ENCODE measurements around the gene ASXL2. TPM values are rescaled to one million over a fixed set of nuclear protein-coding genes. Genes with fewer than 3 reads are reported as not detected.

ASXL2 gene
- total and polyA plus RNA-seq, 2 donors from 2014 or later, result 2.6 to 41.0 TPM

GRCh38 chr2:25711675-25712354 lies 166.5 kb downstream of the ASXL2 start:
- no peak for FAIRE-seq
- no peaks in the 10 kb centered on the region for H3K9me3 ChIP-seq (ENCODE audit: control insufficient read depth in 2 of 3, insufficient read depth in 1 of 3, low read length in 3 of 3)
- H3K36me3 ChIP-seq (ENCODE audit: control insufficient read depth in 2 of 3, insufficient read depth in 3 of 3, low read length in 3 of 3), result no peaks in the 10 kb centered on the region
- no peaks in the 10 kb centered on the region for H3K4me1 ChIP-seq (ENCODE audit: control insufficient read depth in 2 of 3, insufficient read depth in 2 of 3, low read depth in 1 of 3, low read length in 3 of 3)
- no peaks in the 10 kb centered on the region for H3K27me3 ChIP-seq (ENCODE audit: control insufficient read depth, insufficient read depth, low read length)
- intact Hi-C loops (cut with DNase I), result no loop called here
- H3K27ac ChIP-seq (ENCODE audit: low read depth in 2 of 2, low read length in 2 of 2), result no peak overlapping the region
- peak overlapping the region in 1 of 3 donors; percentile 28 for H3K4me3 ChIP-seq (ENCODE audit: low read length in 3 of 3)
- DNase-seq, result peak in 1 of 5 donors; percentile 19
- no peak for TF ChIP-seq CTCF (IDR thresholded peaks at IDR 0.05; ENCODE audit: borderline replicate concordance, extremely low read depth, insufficient read depth)
- no peak overlapping the region for H3K9ac ChIP-seq (ENCODE audit: low read length in 3 of 3)

GRCh38 chr2:25710750-25711149 lies 167.5 kb downstream of the ASXL2 start:
- intact Hi-C loops (cut with DNase I), result no loop called here
- no peak for TF ChIP-seq CTCF (IDR thresholded peaks at IDR 0.05; ENCODE audit: borderline replicate concordance, extremely low read depth, insufficient read depth)
- FAIRE-seq (no peak), DNase-seq (no peak)
- Histone ChIP-seq H3K4me3 (ENCODE audit: low read length in 3 of 3) (no peak overlapping the region), H3K9ac (ENCODE audit: low read length in 3 of 3) (no peak overlapping the region), H3K36me3 (ENCODE audit: control insufficient read depth in 2 of 3, insufficient read depth in 3 of 3, low read length in 3 of 3) (no peaks in the 10 kb centered on the region), H3K27me3 (ENCODE audit: control insufficient read depth, insufficient read depth, low read length) (no peaks in the 10 kb centered on the region), H3K9me3 (ENCODE audit: control insufficient read depth in 2 of 3, insufficient read depth in 1 of 3, low read length in 3 of 3) (no peaks in the 10 kb centered on the region), H3K4me1 (ENCODE audit: control insufficient read depth in 2 of 3, insufficient read depth in 2 of 3, low read depth in 1 of 3, low read length in 3 of 3) (no peaks in the 10 kb centered on the region), H3K27ac (ENCODE audit: low read depth in 2 of 2, low read length in 2 of 2) (no peak overlapping the region)

GRCh38 chr2:25709349-25709748 lies 168.9 kb downstream of the ASXL2 start:
- H3K9me3 ChIP-seq (ENCODE audit: control insufficient read depth in 2 of 3, insufficient read depth in 1 of 3, low read length in 3 of 3), result no peaks in the 10 kb centered on the region
- intact Hi-C loops (cut with DNase I), result no loop called here
- no peaks in the 10 kb centered on the region for H3K27me3 ChIP-seq (ENCODE audit: control insufficient read depth, insufficient read depth, low read length)
- H3K4me3 ChIP-seq (ENCODE audit: low read length in 3 of 3), result no peak overlapping the region
- FAIRE-seq, result no peak
- no peak for DNase-seq
- no peak overlapping the region for H3K9ac ChIP-seq (ENCODE audit: low read length in 3 of 3)
- H3K36me3 ChIP-seq (ENCODE audit: control insufficient read depth in 2 of 3, insufficient read depth in 3 of 3, low read length in 3 of 3), result no peaks in the 10 kb centered on the region
- no peaks in the 10 kb centered on the region for H3K4me1 ChIP-seq (ENCODE audit: control insufficient read depth in 2 of 3, insufficient read depth in 2 of 3, low read depth in 1 of 3, low read length in 3 of 3)
- no peak for TF ChIP-seq CTCF (IDR thresholded peaks at IDR 0.05; ENCODE audit: borderline replicate concordance, extremely low read depth, insufficient read depth)
- no peak overlapping the region for H3K27ac ChIP-seq (ENCODE audit: low read depth in 2 of 2, low read length in 2 of 2)

Measured in kidney (tissue), 14 donors.